Inflammatory macrophage treated with lipopolysaccharide for 4 hours (primary cell): Measurements from ENCODE around the gene KIF5A.
"Not testable (repeated sequence)": the region's sequence is repeated elsewhere in the genome, so short reads cannot be mapped to it uniquely, and the experiment has no call there.

Experiments used
- DNase-seq: peaks from one replicate; pipeline ENCODE4 v3.0.0-alpha.2; 2020

Gene KIF5A

DNA sequence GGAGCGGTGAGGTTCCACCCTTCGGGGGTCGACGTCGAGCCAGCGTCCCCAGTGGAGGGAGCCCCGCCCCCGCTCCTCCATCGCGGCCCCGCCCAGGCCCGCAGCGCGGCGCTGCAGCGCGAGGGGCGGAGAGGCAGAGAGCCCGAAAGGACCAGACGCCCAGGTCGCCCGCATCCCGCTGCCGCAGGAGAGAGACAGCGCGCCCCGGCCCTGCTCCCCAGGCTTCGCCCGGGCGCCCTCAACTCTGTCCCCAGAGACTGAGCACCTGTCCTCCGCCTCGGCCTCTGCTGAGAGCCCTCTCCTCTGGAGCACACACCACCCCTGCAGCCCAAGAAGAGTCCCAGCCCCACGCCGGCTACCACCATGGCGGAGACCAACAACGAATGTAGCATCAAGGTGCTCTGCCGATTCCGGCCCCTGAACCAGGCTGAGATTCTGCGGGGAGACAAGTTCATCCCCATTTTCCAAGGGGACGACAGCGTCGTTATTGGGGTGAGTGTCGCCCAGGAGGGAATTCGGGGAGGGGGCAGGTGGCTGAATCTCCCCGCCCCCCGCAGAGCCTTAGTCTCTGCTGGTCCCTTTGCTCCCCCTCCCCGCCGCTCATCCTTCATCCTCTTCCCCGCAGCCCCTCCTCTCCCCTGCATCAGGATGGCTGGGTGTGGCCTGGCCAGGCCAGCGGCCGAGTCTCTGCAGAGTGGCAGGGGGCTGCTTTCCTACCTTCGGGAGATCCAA is at the start of gene KIF5A:
TSS of gene KIF5A (plus strand) at position 136 of the 732 bp plus-strand sequence. CDS start at position 364, 228 bp downstream.
- DNase-seq, result no peak

- no peak for DNase-seq
These were observed 49.6 kb upstream of the KIF5A start for GRCh38 chr12:57500213-57500612.

DNA sequence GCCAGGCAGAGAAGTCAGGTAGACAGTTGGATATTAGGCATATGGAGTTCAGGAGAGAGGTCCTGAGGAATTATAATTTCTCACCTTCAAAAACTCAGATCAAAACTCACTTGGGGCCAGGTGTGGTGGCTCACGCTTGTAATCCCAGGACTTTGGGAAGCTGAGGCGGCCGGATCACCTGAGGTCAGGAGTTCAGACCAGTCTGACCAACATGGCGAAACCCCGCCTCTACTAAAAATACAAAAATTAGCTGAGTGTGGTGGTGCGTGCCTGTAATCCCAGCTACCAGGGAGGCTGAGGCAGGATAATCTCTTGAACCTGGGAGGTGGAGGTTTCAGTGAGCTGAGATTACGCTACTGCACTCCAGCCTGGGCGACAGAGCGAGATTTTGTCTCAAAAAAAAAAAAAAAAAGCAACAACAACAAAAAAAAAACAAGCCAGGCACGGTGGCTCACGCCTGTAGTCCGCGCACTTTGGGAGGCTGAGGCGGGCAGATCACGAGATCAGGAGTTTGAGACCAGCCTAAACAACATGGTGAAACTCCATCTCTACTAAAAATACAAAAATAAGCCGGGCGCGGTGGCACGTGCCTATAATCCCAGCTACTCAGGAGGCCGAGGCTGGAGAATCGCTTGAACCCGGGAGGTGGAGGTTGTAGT is 47.4 kb upstream of the KIF5A start:
- DNase-seq, result not testable (repeated sequence)

DNA sequence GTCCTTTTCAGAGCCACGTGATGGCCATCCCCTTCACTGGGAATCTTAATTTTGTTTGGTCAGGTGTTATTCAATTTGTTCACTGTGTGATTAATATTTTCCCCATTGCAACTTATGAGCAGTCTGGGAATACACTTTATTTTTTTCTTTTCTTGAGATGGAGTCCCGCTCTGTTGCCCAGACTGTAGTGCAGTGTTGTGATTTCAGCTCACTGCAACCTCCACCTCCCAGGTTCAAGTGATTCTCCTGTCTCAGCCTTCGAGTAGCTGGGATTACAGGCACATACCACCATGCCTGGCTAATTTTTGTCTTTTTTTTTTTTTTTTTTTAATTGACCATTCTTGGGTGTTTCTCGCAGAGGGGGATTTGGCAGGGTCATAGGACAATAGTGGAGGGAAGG is 43.3 kb upstream of the KIF5A start:
- DNase-seq, result not testable (repeated sequence)

DNA sequence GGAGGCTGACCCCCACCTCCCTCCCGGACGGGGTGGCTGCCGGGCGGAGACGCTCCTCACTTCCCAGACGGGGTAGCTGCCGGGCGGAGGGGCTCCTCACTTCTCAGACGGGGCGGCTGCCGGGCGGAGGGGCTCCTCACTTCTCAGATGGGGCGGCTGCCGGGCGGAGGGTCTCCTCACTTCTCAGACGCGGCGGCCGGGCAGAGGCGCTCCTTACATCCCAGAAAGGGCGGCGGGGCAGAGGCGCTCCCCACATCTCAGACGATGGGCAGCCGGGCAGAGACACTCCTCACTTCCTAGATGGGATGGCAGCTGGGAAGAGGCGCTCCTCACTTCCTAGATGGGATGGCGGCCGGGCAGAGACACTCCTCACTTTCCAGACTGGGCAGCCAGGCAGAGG is 42.0 kb upstream of the KIF5A start:
- not testable (repeated sequence) for DNase-seq

GRCh38 chr12:57511161-57511560 is 38.7 kb upstream of the KIF5A start:
- no peak for DNase-seq

- DNase-seq, result no peak
These were observed 38.1 kb upstream of the KIF5A start for GRCh38 chr12:57511588-57512325.

- no peak for DNase-seq
These were observed 37.2 kb upstream of the KIF5A start for GRCh38 chr12:57512665-57513064.

GRCh38 chr12:57513266-57513665 is 36.6 kb upstream of the KIF5A start:
- no peak for DNase-seq

- not testable (repeated sequence) for DNase-seq
These were observed 36.2 kb upstream of the KIF5A start for GRCh38 chr12:57513677-57514076.

DNA sequence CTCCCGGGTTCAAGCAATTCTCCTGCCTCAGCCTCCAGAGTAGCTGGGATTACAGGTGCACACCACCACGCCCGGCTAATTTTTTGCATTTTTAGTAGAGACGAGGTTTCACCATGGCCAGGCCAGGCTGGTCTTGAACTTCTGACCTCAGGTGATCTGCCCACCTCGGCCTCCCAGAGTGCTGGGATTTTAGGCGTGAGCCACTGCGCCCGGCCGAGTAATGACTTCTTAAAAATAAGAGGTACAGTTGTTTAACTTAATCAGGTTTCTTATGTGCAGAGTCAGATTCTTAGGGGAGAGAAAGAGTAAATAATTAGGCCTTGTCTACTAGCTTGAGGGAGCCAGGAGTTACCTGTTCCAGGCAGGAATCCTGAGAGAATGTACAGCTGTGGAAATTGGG is 35.6 kb upstream of the KIF5A start:
- DNase-seq, result not testable (repeated sequence)

- no peak for DNase-seq
These were observed 35.0 kb upstream of the KIF5A start for GRCh38 chr12:57514720-57515407.

DNA sequence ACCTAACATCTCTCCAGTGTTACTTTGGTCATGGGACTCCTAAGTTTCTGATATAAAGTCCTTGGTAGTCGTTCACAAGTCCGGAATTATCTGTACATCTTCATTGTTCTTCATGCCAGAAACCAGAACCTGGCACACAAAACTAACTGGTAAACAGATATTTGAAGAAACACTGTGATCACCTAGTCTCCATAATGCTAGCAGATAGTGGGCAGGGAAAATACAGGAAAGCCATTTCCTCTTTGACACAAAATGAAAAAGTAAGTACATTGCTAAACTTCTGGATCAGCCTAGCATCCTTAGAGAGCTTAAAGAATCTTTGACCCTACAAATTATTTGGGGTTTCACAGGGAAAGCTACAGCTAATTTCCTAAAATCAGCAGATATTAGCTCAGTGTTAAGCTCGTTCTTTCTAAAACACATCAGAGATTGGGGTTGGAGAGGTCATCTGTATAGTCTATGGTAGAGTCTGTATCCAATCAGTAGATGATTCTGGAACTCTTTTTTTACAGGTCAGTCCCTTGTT is 34.4 kb upstream of the KIF5A start:
- DNase-seq, result no peak

DNA sequence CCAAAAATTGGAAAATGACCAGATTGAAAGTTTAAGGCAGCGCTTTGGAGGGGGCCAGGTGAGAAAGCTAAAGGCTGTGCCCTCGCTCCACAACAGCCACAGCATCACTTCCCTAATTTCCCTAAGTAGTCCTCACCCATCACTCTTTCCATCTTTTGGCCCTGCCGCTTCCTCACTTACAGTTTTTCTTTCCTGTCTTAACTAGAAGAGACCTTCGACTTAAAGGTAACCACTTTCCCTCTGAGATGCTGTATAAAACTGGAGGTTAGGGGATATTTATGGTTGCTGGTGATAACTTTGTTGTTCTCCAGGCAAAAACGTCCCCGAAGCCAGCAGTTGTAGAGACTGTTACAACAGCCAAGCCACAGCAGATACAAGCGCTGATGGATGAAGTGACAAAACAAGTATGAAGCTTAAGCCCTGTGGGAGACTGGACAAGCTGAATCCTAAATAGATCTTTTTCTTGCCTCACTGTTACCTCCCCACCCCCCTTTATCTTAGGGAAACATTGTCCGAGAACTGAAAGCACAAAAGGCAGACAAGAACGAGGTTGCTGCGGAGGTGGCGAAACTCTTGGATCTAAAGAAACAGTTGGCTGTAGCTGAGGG is 33.8 kb upstream of the KIF5A start:
- no peak for DNase-seq

GRCh38 chr12:57516617-57517153 is 33.2 kb upstream of the KIF5A start:
- no peak for DNase-seq

GRCh38 chr12:57517187-57517586 is 32.7 kb upstream of the KIF5A start:
- no peak for DNase-seq

GRCh38 chr12:57517718-57518117 is 32.1 kb upstream of the KIF5A start:
- not testable (repeated sequence) for DNase-seq

DNA sequence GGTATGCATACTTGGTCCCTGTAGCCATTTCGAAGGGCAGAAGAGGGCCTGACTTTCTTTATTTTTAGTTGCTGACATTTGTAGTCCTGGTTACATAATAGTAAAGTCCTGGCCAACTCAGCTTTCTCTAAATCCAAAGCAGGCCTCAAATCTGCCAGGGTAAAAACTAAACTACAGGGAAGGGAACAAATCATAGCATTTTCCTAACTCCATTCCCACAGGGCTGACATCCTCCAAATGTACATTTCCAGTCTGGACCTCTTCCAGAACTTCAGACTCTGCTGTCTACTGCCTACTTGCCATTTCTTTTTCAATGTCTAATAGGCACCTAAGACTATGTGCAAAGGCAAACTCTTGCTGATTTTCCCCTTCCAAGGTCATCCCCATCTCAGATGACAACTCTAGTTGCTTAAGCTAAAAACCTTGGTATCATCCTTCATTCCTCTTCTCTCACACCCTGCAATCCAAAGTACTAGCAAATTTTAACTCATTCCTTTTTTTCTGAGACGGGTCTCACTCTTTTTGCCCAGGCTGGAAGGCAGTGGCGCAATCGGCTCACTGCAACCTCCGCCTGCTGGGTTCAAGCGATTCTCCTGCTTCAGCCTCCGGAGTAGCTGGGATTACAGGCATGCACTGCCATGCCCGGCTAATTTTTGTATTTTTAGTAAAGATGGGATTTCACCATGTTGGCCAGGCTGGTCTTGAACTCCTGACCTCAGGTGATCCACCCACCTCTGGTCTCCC is 31.5 kb upstream of the KIF5A start:
- no peak for DNase-seq

- peak; percentile 48 for DNase-seq
These were observed 30.7 kb upstream of the KIF5A start for GRCh38 chr12:57518920-57519795.

GRCh38 chr12:57519796-57520052 is 30.1 kb upstream of the KIF5A start:
- no peak for DNase-seq
